Ovary (tissue), 9 donors: ENCODE data around the gene CSNK2A2. TPM values are rescaled to one million over a fixed set of nuclear protein-coding genes. Genes with fewer than 3 reads are reported as not detected.

Experiments
- DNase-seq, 5 donors: peaks; one replicate each; pipeline ENCODE4 v3.0.0-alpha.2; 2019 to 2020
- H3K27ac ChIP-seq, 2 donors: fragments of 200-600 bp; one replicate each; pipeline versions ENCODE4 v1.5.1 to v1.8.0; 2019 to 2022
- H3K27me3 ChIP-seq: fragments of 200-600 bp; one replicate; pipeline ENCODE4 v1.8.0; 2022
- H3K36me3 ChIP-seq: fragments of 200-600 bp; sonication (generic); one replicate; pipeline ENCODE4 v1.5.1; 2019
- H3K4me1 ChIP-seq: one replicate; pipeline ENCODE4 v1.8.1; 2013; ENCODE audit warnings: mild to moderate bottlenecking, moderate library complexity; ENCODE audit not compliant: insufficient read depth
- H3K4me3 ChIP-seq: fragments of 200-600 bp; sonication (generic); one replicate; pipeline ENCODE4 v1.5.1; 2017
- H3K9me3 ChIP-seq, 2 donors: fragments of 200-600 bp in 1 of 2; sonication (generic) in 1 of 2; one replicate each; pipeline versions ENCODE4 v1.5.1 to v1.8.1; 2013 to 2019; ENCODE audit warnings: mild to moderate bottlenecking in 1 of 2, moderate library complexity in 1 of 2
- CTCF ChIP-seq, 3 donors: fragments of 450-650 bp in 2 of 3; fragments of 200-600 bp in 1 of 3; IDR thresholded peaks; one replicate each; pipeline versions ENCODE4 v1.5.1 to v1.8.0; 2016 to 2022; ENCODE audit warnings: antibody characterized with exemption in 3 of 3, mild to moderate bottlenecking in 1 of 3
- EP300 ChIP-seq: sonication (generic); formaldehyde crosslinking; IDR thresholded peaks from one replicate; pipeline ENCODE4 v1.6.1; 2017; ENCODE audit warnings: antibody characterized with exemption
- POLR2A ChIP-seq: fragments of 450-650 bp; IDR thresholded peaks from one replicate; pipeline ENCODE4 v1.6.1; 2017; ENCODE audit warnings: antibody characterized with exemption, mild to moderate bottlenecking, moderate library complexity
- WGBS, 3 donors: extraction: QIAGEN DNeasy Blood & Tissue Kit in 1 of 3; methylation state at CpG; one replicate each; pipeline versions ENCODE4 v1.1.5 to v1.1.7; 2013 to 2017; 5-methylcytosine and 5-hydroxymethylcytosine counted together
- intact Hi-C, 4 donors: fragments of 100-400 bp; cut with DNase I; formaldehyde crosslinking; loops; one replicate each; pipeline versions ENCODE4 v1.11.0 to v1.15.1; 2022 to 2023
- polyA plus RNA-seq, 2 donors: library from polyadenylated mRNA; stranded (reverse); fragments of 200-250 nt in 1 of 2; fragments of 350-450 nt in 1 of 2; fragmentation: Illumina TruSeq in 1 of 2; extraction: RNeasy Lipid Tissue Mini Kit (QIAGEN cat#74804) in 1 of 2; gene quantifications; one replicate each; pipeline ENCODE4 v1.2.3, GENCODE V29; 2013 to 2014
- total RNA-seq, 7 donors: library from RNA; depleted of rRNA in 2 of 7; stranded (reverse); fragments of >200 nt in 2 of 7; fragmentation: NEBNext Ultra II Directional in 3 of 7; extraction: Animal tissue kit (Norgen Biotek cat#: 25700) in 3 of 7; gene quantifications; one replicate each; pipeline versions ENCODE4 v1.1.0 to v1.2.4, GENCODE V29; 2016 to 2023
- donor health status: DM: no; HTN: no; CAD: no; lungs with moderate emphysema.
- donor health status: DM: no; HTN: no; CAD: no.
- donor health status: Bipolar disorder and iron deficiency.
- donor health status: DM: yes; HTN: yes; CAD: no.
- donor health status: DM: no; HTN: no; CAD: no.
- donor health status: DM: yes; HTN: yes; CAD: no.

The CSNK2A2 gene
- total and polyA plus RNA-seq, 9 donors, result 23.1 to 95.6 (median 58.1) TPM

GRCh38 chr16:58212824-58213655 lies 15.1 kb upstream of the CSNK2A2 start:
- Histone ChIP-seq H3K27ac (no peak overlapping the region), H3K4me1 (no peaks in the 10 kb centered on the region), H3K27me3 (no peaks in the 10 kb centered on the region), H3K36me3 (no peaks in the 10 kb centered on the region), H3K4me3 (no peak overlapping the region), H3K9me3 (no peaks in the 10 kb centered on the region)
- no peak for TF ChIP-seq EP300
- no peak for TF ChIP-seq CTCF (IDR thresholded peaks at IDR 0.05)
- TF ChIP-seq POLR2A, result no peak
- no peak for DNase-seq
- 47 to 55% (median 52%) methylated on average over 3 of the region's 3 CpGs for WGBS, 3 donors
- intact Hi-C loops, result no loop called here

DNA sequence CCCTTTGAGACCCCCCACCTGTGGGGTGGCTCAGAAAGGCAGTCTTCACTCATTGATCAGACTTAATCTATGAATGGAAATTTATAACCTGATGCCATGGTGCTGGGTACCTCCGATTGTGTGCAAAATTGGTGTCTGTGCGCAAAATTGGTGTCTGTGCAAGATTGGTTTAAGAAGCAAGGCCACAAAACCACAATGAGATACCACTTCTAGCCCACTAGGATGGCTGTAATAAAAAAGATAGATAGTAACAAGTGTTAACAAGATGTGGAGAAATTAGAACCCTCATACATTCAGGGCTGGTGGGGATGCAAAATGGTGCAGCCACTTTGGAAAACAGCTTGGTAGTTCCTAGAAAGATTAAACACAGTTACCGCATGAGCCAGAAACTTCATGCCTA lies 13.9 kb upstream of the CSNK2A2 start:
- no peak for DNase-seq
- Histone ChIP-seq H3K9me3 (no peaks in the 10 kb centered on the region), H3K27ac (no peak overlapping the region), H3K27me3 (no peaks in the 10 kb centered on the region), H3K4me3 (no peak overlapping the region), H3K36me3 (no peaks in the 10 kb centered on the region), H3K4me1 (no peaks in the 10 kb centered on the region)
- no peak for TF ChIP-seq CTCF (IDR thresholded peaks at IDR 0.05)
- no peak for TF ChIP-seq EP300
- no peak for TF ChIP-seq POLR2A
- 61 to 63% (median 62%) methylated on average over 3 of the region's 3 CpGs for WGBS, 3 donors
- intact Hi-C loops, result no loop called here

GRCh38 chr16:58211245-58211644 lies 13.3 kb upstream of the CSNK2A2 start:
- Histone ChIP-seq H3K4me1 (no peaks in the 10 kb centered on the region), H3K27me3 (no peaks in the 10 kb centered on the region), H3K4me3 (no peak overlapping the region), H3K9me3 (no peaks in the 10 kb centered on the region), H3K36me3 (no peaks in the 10 kb centered on the region), H3K27ac (no peak overlapping the region)
- DNase-seq, result no peak
- intact Hi-C loops, result no loop called here
- TF ChIP-seq CTCF (IDR thresholded peaks at IDR 0.05), result no peak
- TF ChIP-seq POLR2A, result no peak

GRCh38 chr16:58205276-58206036 lies 7.5 kb upstream of the CSNK2A2 start:
- no peaks in the 10 kb centered on the region for H3K36me3 ChIP-seq
- TF ChIP-seq POLR2A, result no peak
- no peak for TF ChIP-seq EP300
- TF ChIP-seq CTCF (IDR thresholded peaks at IDR 0.05), result no peak
- no peak overlapping the region for H3K27ac ChIP-seq
- no peaks in the 10 kb centered on the region for H3K9me3 ChIP-seq
- H3K27me3 ChIP-seq, result no peaks in the 10 kb centered on the region
- no peak overlapping the region for H3K4me3 ChIP-seq
- H3K4me1 ChIP-seq, result no peaks in the 10 kb centered on the region
- 59 to 71% (median 70%) methylated on average over 10 of the region's 10 CpGs for WGBS, 3 donors
- intact Hi-C loops, result no loop called here
- DNase-seq, result no peak
